ENCODE results near the gene ADCY10. TPM values are rescaled to one million over a fixed set of nuclear protein-coding genes. Genes with fewer than 3 reads are reported as not detected.

Gene ADCY10
- polyA plus RNA-seq, 1 donor from 2014 or later, result 0.09 TPM

DNA sequence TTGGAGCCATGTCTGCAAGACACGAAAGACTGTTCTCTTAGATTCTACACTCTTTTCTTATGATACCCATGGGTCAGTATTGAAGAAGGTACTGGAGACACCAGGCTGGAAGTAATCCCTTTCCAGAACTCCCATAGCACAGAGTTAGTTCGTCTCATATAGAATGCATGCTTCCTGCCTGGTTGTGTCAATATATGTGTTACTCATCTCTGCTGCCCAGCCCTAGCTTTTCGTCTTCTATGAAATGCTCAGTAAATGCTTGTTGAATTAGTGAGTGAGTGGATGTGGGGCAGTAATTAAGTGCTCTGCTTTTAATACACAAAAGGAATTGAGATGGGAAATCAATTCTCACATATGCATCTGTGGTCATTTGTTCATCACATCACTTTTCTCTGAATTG is 32.1 kb downstream of the ADCY10 start:
- Histone ChIP-seq H3K4me3 (ENCODE audit: low read length) (no peak overlapping the region), H3K27ac (ENCODE audit: low read length) (no peak overlapping the region), H3K9me2 (ENCODE audit: insufficient read depth, low read length) (no peaks in the 10 kb centered on the region), H3K27me3 (ENCODE audit: insufficient read depth, low read depth, low read length) (no peaks in the 10 kb centered on the region), H3K9ac (ENCODE audit: low read length) (no peak overlapping the region), H3K9me3 (ENCODE audit: low read length) (no peaks in the 10 kb centered on the region), H3K79me2 (replicated peaks; ENCODE audit: insufficient read depth, low read length) (no peaks in the 10 kb centered on the region), H3K4me2 (ENCODE audit: low read length) (no peak overlapping the region), H3F3A (ENCODE audit: insufficient read depth, low read length, poor library complexity, severe bottlenecking) (no peaks in the 10 kb centered on the region), H2AFZ (ENCODE audit: low read depth, low read length) (no peak overlapping the region), H4K20me1 (ENCODE audit: insufficient read depth) (no peaks in the 10 kb centered on the region), H3K36me3 (ENCODE audit: insufficient read depth, low read length) (no peaks in the 10 kb centered on the region)
- TF ChIP-seq, protein P1, sequence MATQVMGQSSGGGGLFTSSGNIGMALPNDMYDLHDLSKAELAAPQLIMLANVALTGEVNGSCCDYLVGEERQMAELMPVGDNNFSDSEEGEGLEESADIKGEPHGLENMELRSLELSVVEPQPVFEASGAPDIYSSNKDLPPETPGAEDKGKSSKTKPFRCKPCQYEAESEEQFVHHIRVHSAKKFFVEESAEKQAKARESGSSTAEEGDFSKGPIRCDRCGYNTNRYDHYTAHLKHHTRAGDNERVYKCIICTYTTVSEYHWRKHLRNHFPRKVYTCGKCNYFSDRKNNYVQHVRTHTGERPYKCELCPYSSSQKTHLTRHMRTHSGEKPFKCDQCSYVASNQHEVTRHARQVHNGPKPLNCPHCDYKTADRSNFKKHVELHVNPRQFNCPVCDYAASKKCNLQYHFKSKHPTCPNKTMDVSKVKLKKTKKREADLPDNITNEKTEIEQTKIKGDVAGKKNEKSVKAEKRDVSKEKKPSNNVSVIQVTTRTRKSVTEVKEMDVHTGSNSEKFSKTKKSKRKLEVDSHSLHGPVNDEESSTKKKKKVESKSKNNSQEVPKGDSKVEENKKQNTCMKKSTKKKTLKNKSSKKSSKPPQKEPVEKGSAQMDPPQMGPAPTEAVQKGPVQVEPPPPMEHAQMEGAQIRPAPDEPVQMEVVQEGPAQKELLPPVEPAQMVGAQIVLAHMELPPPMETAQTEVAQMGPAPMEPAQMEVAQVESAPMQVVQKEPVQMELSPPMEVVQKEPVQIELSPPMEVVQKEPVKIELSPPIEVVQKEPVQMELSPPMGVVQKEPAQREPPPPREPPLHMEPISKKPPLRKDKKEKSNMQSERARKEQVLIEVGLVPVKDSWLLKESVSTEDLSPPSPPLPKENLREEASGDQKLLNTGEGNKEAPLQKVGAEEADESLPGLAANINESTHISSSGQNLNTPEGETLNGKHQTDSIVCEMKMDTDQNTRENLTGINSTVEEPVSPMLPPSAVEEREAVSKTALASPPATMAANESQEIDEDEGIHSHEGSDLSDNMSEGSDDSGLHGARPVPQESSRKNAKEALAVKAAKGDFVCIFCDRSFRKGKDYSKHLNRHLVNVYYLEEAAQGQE (IDR thresholded peaks at IDR 0.05; ENCODE audit: borderline replicate concordance), result no peak
- TF ChIP-seq TAF1 (IDR thresholded peaks at IDR 0.05; ENCODE audit: low read depth) (no peak), POLR2AphosphoS5 (IDR thresholded peaks at IDR 0.05) (no peak), SMC3 (conservative IDR thresholded peaks at IDR 0.05; ENCODE audit: poor library complexity) (no peak), MXI1 (conservative IDR thresholded peaks at IDR 0.05; ENCODE audit: poor library complexity, severe bottlenecking) (no peak), EP300 (conservative IDR thresholded peaks at IDR 0.05; ENCODE audit: poor library complexity, severe bottlenecking) (no peak), EZH2 (IDR thresholded peaks at IDR 0.05; ENCODE audit: borderline replicate concordance, insufficient read depth, low read length, poor library complexity, severe bottlenecking) (no peak), RAD21 (conservative IDR thresholded peaks at IDR 0.05) (no peak)
- TF ChIP-seq, protein P2, sequence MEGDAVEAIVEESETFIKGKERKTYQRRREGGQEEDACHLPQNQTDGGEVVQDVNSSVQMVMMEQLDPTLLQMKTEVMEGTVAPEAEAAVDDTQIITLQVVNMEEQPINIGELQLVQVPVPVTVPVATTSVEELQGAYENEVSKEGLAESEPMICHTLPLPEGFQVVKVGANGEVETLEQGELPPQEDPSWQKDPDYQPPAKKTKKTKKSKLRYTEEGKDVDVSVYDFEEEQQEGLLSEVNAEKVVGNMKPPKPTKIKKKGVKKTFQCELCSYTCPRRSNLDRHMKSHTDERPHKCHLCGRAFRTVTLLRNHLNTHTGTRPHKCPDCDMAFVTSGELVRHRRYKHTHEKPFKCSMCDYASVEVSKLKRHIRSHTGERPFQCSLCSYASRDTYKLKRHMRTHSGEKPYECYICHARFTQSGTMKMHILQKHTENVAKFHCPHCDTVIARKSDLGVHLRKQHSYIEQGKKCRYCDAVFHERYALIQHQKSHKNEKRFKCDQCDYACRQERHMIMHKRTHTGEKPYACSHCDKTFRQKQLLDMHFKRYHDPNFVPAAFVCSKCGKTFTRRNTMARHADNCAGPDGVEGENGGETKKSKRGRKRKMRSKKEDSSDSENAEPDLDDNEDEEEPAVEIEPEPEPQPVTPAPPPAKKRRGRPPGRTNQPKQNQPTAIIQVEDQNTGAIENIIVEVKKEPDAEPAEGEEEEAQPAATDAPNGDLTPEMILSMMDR (IDR thresholded peaks at IDR 0.05; ENCODE audit: poor library complexity, severe bottlenecking), result no peak

DNA sequence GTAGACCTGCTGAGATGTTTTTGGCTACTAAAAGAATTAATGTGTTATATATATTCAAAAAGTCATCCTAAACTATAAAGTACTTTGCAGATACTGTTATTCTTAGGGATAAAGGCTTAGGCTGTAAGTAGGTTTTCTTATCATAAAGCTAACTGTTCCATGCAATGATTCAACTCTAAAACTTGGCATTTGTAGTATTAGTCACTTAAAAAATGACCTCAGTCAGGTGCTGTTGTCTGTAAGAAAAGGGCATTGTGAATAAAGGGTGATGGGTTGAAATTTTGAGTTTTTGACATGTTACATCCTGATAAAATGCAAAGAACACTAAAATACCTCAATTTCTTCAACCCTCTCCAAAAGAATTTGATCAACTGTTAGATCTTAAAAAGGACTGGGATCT is 32.9 kb downstream of the ADCY10 start:
- Histone ChIP-seq H3K9me2 (ENCODE audit: insufficient read depth, low read length) (no peaks in the 10 kb centered on the region), H3K4me2 (ENCODE audit: low read length) (no peak overlapping the region), H3K4me3 (ENCODE audit: low read length) (no peak overlapping the region), H3K79me2 (replicated peaks; ENCODE audit: insufficient read depth, low read length) (no peaks in the 10 kb centered on the region), H4K20me1 (ENCODE audit: insufficient read depth) (no peaks in the 10 kb centered on the region), H3K9ac (ENCODE audit: low read length) (no peak overlapping the region), H3K27me3 (ENCODE audit: insufficient read depth, low read depth, low read length) (no peaks in the 10 kb centered on the region), H3K27ac (ENCODE audit: low read length) (no peak overlapping the region), H3K9me3 (ENCODE audit: low read length) (no peaks in the 10 kb centered on the region), H3F3A (ENCODE audit: insufficient read depth, low read length, poor library complexity, severe bottlenecking) (no peaks in the 10 kb centered on the region), H3K36me3 (ENCODE audit: insufficient read depth, low read length) (no peaks in the 10 kb centered on the region), H2AFZ (ENCODE audit: low read depth, low read length) (no peak overlapping the region)
- TF ChIP-seq, protein P2 (IDR thresholded peaks at IDR 0.05; ENCODE audit: poor library complexity, severe bottlenecking), result no peak
- TF ChIP-seq, protein P1 (IDR thresholded peaks at IDR 0.05; ENCODE audit: borderline replicate concordance), result no peak
- TF ChIP-seq EP300 (conservative IDR thresholded peaks at IDR 0.05; ENCODE audit: poor library complexity, severe bottlenecking) (no peak), EZH2 (IDR thresholded peaks at IDR 0.05; ENCODE audit: borderline replicate concordance, insufficient read depth, low read length, poor library complexity, severe bottlenecking) (no peak), RAD21 (conservative IDR thresholded peaks at IDR 0.05) (no peak), TAF1 (IDR thresholded peaks at IDR 0.05; ENCODE audit: low read depth) (no peak), POLR2AphosphoS5 (IDR thresholded peaks at IDR 0.05) (no peak), MXI1 (conservative IDR thresholded peaks at IDR 0.05; ENCODE audit: poor library complexity, severe bottlenecking) (no peak)

Measured in neural cell (in vitro differentiated cells).